IPS DF 4.7 (cell line): ENCODE results near the gene ADGRD2.

Source experiments
- DNase-seq: peaks from one replicate; pipeline ENCODE4 v3.0.0-alpha.2; 2013; ENCODE audit warnings: low spot score; ENCODE audit errors: extremely low read depth

The ADGRD2 gene

GRCh38 chr9:124438091-124438490 is 12.2 kb upstream of the ADGRD2 start:
- DNase-seq, result no peak

DNA sequence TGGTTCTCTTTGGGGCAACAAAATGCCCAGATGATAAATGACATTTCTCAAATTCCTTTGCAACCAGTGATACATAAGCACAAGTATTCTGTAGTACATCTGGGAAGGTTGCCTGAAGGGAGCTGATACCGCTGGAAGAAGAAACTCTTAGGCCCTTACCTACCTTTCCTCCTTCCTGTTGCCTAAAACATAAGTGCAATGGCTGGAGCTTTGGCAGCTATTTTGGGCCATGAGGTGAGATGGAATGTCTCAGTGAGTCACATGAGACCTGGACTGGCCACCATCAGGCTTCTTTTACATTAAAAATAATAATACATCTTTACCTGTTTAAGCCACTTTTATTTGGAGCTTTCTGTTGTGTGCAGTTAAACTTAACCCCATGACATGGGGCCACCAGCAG is 11.2 kb upstream of the ADGRD2 start:
- DNase-seq, result no peak

- no peak for DNase-seq
Measured at GRCh38 chr9:124439686-124440243, 10.5 kb upstream of the ADGRD2 start.

GRCh38 chr9:124440786-124441185 is 9.5 kb upstream of the ADGRD2 start:
- no peak for DNase-seq

GRCh38 chr9:124441291-124441690 is 9.0 kb upstream of the ADGRD2 start:
- DNase-seq, result no peak

- no peak for DNase-seq
Measured at GRCh38 chr9:124442379-124442778, 7.9 kb upstream of the ADGRD2 start.

DNA sequence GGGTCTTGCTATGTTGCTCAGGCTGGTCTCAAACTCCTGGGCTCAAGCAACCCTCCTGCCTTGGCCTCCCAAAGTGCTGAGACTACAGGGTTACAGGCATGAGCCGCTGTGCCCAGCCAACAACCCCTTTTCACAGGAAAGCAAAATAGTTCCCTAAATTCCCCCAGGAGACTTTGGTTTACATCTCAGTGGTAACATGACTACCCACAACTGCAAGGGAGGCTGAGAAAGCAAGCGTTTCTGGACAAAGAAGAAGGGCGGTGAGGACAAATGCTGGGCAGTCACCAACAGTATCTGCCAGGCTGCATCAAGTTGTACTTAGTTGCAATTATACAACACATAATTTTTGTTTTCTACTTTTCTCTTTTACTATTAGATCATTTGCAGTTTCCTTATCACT is 7.4 kb upstream of the ADGRD2 start:
- DNase-seq, result no peak

GRCh38 chr9:124443625-124444024 is 6.6 kb upstream of the ADGRD2 start:
- no peak for DNase-seq

- DNase-seq, result no peak
Measured at GRCh38 chr9:124444166-124444565, 6.1 kb upstream of the ADGRD2 start.

- DNase-seq, result no peak
Measured at GRCh38 chr9:124447297-124447661, 3.0 kb upstream of the ADGRD2 start.

GRCh38 chr9:124448019-124448418 is 2.2 kb upstream of the ADGRD2 start:
- DNase-seq, result no peak

DNA sequence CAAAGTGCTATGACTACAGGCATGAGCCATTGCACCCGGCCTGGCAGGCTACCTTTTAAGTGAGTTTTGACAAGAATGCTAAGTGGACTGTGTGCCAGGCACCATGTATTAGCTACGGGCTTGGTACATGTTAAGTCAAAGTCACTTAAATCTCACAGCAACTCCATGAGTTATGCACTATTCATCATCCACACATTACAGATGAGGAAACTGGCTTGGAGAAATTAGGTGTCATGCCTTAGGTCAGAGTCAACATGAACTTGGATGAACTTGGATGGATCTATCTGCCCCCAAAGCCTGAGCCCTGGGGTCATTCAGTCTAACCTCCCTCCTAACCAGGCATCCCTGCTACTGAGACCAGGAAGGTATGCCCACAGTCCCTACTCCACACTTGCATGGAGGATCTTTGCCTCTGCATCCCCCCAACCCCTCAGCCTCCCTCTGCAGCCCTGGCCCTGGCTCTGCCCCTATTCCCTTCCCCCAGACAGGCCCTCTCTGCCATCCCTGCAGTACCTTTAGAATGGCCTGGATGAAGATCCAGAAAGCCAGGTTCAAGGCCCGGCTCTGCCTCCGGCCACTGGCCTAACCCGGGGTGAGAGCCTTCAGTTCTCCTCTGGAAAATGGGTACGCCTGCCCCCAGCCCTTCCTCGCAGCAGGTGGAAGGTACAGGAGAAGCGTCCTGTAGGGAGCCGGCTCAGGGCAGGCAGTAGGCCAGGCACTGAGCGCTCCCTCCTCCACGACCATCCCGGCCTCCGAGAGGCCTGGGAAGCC is 685 bp upstream of the ADGRD2 start:
- no peak for DNase-seq

- no peak for DNase-seq
Measured at GRCh38 chr9:124450931-124451661, 845 bp downstream of the ADGRD2 start.

DNA sequence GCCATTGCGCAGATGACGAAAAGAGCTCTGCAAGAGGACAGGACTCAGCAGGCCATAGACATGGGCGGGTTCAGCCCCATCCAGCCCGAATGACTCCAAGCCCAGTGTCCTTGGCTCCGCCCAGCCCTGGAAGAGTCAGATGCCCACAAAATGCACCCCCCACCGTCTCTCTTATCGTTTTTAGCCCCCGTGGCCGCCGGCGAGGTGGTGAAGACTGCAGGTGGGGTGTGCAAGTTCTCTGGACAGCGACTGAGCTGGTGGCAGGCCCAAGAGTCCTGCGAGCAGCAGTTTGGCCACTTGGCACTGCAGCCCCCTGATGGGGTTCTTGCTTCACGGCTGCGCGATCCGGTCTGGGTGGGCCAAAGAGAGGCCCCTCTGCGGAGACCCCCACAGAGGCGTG is 2.1 kb downstream of the ADGRD2 start:
- no peak for DNase-seq

GRCh38 chr9:124452841-124453585 is 2.8 kb downstream of the ADGRD2 start:
- no peak for DNase-seq

- DNase-seq, result no peak
Measured at GRCh38 chr9:124453586-124454191, 3.4 kb downstream of the ADGRD2 start.

- DNase-seq, result no peak
Measured at GRCh38 chr9:124454296-124454695, 4.0 kb downstream of the ADGRD2 start.

DNA sequence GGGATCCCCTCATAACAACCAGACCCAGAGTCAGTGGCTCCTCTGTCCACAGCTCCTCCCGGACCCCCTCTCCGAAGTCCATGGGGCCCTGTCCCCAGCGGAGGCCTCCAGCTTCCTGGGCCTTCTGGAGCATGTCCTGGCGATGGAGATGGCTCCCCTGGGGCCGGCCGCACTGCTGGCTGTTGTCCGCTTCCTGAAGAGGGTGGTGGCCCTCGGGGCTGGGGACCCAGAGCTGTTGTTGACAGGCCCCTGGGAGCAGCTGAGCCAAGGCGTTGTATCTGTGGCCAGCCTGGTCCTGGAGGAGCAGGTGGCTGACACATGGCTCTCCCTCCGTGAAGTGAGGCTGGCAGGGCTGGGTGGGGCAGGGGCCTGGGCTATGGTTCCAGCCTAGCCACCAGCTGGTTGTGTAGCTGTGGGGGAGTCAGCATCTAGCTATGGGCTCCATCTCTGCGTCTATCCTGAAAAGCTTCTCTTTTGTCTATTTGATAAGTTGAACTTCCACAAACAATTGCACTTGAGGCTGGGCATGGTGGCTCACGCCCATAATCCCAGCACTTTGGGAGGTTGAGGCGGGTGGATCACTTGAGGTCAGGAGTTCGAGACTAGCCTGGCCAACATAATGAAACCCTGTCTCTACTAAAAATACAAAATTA is 4.7 kb downstream of the ADGRD2 start:
- DNase-seq, result no peak

DNA sequence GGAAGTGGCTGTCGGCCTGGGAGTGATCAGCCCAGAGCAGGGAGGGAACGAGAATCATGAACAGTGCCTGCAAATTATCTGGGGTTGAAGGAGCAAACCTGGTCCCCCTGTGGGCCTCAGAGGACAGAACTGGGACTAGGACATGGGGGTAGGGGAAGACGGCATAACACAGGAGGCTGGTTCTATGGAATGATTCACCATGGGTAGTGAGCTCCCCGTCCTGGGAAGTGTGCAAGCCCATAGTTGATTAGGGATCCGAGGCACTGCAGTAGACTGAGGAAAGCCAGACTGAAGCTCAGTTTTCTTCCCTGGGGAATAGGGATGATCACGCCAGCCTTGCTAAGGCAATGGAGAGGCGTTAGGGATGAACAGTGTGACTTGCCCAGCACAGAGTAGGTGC is 5.6 kb downstream of the ADGRD2 start:
- DNase-seq, result no peak

- DNase-seq, result no peak
Measured at GRCh38 chr9:124456341-124457078, 6.3 kb downstream of the ADGRD2 start.
